Epithelial cell of esophagus (primary cell): ENCODE measurements around the gene CARD10.

Source experiments
- DNase-seq: peaks from one replicate; pipeline ENCODE4 v3.0.0; 2010; ENCODE audit warnings: low read depth
- H3K4me3 ChIP-seq: 2 replicates; pipeline ENCODE4 v1.5.1; 2011; ENCODE audit warnings: mild to moderate bottlenecking, low read length, control low read depth
- CTCF ChIP-seq: IDR thresholded peaks from 2 replicates; pipeline ENCODE4 v1.5.1; 2011; ENCODE audit warnings: low read depth, mild to moderate bottlenecking, low read length, control low read depth, inconsistent platforms; ENCODE audit not compliant: insufficient read depth; ENCODE audit errors: missing control alignments

Gene CARD10

DNA sequence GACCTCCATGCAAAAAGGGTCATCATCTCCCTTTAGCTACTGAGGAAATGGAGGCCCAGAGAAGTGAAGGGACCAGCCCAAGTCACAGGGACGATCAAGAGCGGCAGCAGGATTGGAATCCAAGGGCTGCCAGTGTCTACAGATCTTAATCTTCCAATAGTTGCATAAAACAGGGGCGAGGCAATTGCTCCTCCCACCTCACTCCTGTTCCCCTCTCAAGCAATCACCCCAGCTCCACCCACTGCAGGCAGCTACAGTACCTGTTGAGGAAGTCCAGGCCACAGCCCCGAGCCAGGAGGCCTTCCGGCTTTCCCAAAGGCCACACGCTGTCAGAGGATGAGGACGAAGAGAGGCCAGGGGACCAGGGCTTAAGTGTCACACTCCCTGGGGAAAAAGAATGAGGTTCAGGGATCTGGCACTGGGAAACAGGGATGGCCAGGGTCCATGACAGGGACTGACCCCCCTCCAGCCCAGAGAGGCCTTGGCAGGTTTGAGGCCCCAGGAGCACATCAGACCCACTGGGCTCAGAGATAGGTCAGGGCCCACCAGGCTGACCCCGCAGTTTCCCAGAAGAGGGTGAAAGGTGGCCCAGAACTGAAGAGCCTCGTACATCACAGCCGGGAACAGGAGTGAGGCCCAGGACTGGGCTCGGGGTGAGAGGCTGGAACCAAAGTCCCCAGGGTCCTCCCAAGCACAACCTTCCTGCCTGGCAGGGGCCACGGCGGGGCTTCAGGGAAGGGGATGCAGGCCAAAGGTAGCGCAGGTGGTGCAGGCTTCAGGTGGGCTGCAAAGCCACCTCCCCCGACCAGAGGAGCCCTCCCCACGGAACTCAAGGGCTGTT, 16.7 kb downstream of the CARD10 start:
- peak; percentile 60 for DNase-seq
- no peak overlapping the region for H3K4me3 ChIP-seq
- TF ChIP-seq CTCF = no peak

DNA sequence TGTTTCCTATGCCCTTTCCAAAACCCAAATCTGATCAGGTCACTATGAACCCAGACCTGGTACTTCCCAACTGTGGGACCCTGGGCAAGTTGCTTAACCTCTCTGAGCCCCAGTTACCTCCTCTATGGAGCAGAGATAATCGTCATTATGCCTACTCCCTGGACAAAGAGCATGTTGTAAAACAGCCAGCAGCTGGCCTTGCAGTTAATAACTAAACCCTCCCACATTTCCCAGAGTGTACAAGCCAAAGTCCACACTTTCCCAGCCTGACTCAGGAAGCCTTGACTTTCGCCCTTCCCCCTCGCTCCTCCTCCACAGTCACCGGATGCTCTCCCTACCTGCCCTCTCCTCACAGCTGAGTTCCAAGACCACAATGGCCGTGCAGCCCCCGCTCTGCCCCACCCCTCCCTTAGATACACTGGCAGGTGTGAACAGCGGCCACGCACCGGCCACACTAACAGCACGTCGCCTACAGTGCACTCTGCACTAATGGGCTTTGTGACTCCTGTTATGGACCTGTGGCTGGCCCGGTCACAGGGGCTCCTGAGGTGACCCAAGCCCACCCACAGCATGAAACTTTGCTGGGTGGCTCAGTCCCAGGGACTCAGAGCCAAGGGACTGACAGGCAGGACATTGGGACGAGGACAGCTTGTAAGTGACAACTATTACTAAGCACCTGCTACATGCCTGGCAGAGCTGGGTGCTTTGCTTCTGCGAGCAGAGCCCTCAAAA, 17.4 kb downstream of the CARD10 start:
- no peak for TF ChIP-seq CTCF
- no peak overlapping the region for H3K4me3 ChIP-seq
- peak; percentile 44 for DNase-seq

DNA sequence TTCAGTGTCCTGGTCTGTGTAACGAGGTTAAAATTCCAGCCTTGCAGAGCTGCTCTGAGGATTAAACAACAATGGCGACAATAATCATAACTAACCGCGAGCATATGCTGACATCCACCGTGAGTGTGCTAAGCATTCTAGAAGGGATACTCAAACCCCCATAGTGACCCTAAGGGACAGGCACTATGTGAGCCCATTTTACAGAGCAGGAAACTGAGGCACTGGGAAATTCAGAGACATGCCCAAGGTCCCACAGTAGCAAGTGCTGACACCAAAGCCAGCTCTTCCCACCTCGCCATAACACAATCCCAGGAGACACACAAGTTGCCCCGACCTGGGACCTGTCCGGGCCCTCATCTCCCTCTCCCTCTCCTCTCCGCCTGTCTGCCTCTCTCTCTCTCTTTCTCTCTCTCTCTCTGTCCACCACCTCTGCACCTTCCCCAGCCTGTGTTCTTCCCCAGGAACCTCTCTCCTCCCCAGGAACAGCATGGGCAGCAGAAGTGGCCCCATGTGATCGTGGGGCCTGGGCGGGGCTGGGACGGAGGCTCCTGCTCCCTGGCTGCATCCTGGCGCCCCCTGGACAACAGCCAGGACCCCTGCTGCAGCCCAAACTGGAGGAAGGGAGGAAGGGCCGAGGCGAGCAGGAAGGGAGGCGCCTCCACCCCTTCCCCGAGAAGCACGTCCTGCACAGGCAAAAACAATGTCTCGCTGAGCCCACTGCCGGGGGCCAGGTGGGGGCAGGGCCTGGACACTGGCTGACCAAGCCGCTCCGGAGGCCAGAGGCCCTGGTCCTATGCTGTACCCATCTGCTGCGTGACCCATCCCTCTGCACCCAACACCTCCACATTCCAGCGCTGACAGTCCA, 18.2 kb downstream of the CARD10 start:
- no peak for TF ChIP-seq CTCF
- DNase-seq = no peak
- H3K4me3 ChIP-seq = no peak overlapping the region

DNA sequence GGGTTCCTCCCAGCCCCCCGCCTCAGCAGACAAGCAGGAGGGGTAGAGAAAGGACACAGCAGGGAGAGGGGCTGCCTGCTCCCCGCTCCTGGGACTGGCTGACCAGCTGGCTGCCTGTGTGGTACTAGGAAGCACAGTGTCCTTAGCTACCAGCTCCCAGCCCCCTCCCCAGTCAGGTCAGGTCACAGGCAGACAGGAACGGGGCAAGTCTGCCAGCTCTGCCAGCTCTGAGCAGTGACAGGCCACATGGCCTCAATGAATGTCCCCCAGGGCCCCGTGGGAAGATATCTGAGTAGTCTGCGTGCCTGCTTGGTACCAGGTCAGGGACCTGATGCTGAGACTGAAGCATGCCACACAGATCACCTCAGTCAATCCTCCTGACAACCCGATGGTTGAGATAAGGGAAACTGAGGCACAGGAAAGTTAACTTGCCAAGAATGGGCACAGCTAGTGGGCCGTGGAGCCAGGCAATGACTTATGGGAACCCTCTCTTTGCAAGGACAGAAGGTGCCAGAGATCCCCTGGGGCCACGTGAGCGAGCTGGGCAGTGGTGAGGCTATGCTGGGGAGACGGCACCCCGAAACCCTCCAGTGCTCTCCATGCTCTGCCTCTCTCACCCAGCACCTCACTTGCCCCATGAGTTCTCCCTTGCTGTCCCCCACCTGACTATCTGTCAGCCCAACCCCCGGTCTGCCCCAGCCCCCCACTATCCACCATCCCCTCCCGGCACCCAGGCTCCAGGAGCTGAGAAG, 19.2 kb downstream of the CARD10 start:
- no peak for TF ChIP-seq CTCF
- DNase-seq = no peak
- H3K4me3 ChIP-seq = no peak overlapping the region

- H3K4me3 ChIP-seq = no peak overlapping the region
- TF ChIP-seq CTCF = no peak
- DNase-seq = no peak
These were observed 20.0 kb downstream of the CARD10 start for GRCh38 chr22:37499027-37499707.
